Measurements from ENCODE around the gene CYB5A.
"Not testable (repeated sequence)": the region's sequence is repeated elsewhere in the genome, so short reads cannot be mapped to it uniquely, and the experiment has no call there.

CYB5A gene, protein sequence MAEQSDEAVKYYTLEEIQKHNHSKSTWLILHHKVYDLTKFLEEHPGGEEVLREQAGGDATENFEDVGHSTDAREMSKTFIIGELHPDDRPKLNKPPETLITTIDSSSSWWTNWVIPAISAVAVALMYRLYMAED

DNA sequence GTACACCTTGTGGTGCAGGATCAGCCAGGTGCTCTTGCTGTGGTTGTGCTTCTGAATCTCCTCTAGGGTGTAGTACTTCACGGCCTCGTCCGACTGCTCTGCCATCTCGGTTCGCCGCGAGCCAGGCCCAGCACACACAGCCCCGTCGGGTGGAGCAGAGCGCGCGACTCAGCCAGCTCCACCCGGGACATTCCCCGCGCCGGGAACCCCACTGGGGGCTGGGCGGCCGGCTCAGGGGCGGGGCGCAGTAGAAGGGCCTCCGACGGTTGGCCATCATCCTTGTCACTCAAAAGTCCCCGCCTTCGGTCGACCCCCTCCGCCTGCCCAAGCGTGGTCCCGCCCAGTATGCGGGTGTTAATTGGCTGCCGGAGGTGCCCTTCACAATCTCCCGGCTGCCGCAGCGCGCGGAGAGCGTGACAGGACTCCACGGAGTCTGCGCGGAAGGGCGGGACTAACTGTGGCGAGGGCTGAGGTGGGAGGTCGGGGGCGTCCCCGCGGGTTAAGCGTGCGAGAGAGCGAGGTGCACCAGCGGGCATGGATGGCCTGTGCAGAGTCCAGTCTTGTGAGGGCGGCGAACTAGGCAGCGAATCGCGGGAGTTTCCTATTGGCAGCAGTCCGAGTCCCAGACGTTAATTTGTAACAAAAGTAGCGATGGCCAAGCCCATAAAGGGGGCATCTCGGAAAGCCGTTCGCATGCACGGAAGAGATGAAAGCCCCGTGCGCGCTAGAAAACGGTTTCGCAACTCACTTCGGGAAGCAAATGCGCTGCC lies at the start of gene CYB5A:
Gene CYB5A, minus strand, starts transcription at position 193 of the 770 bp plus-strand sequence. Its CDS starts 88 bp downstream, at position 105.
- H3K4me1 ChIP-seq (ENCODE audit: control insufficient read depth, low read depth, low read length), result peaks cover 23% of the 10 kb centered on the region
- H3K27ac ChIP-seq (ENCODE audit: low read length), result no peak within 1 kb of the TSS
- no peaks in the 10 kb centered on the region for H3K27me3 ChIP-seq (ENCODE audit: control insufficient read depth, insufficient read depth, low read length)
- peak within 1 kb of the TSS; percentile 61 for H3K9ac ChIP-seq (ENCODE audit: low read length)
- H3K9me3 ChIP-seq (ENCODE audit: control insufficient read depth, low read depth, low read length), result peaks cover 3% of the 10 kb centered on the region
- H3K36me3 ChIP-seq (ENCODE audit: control insufficient read depth, low read depth, low read length), result no peaks in the 10 kb centered on the region
- peak within 1 kb of the TSS; percentile 93 for H3K4me3 ChIP-seq (ENCODE audit: low read length)

GRCh38 chr18:74337912-74338309 lies 46.1 kb upstream of the CYB5A start:
- Histone ChIP-seq H3K9ac (ENCODE audit: low read length) (no peak overlapping the region), H3K4me3 (ENCODE audit: low read length) (no peak overlapping the region), H3K9me3 (ENCODE audit: control insufficient read depth, low read depth, low read length) (no peaks in the 10 kb centered on the region), H3K4me1 (ENCODE audit: control insufficient read depth, low read depth, low read length) (no peaks in the 10 kb centered on the region), H3K27ac (ENCODE audit: low read length) (no peak overlapping the region), H3K36me3 (ENCODE audit: control insufficient read depth, low read depth, low read length) (no peaks in the 10 kb centered on the region), H3K27me3 (ENCODE audit: control insufficient read depth, insufficient read depth, low read length) (no peaks in the 10 kb centered on the region)

GRCh38 chr18:74337155-74337911 lies 45.6 kb upstream of the CYB5A start:
- Histone ChIP-seq H3K9ac (ENCODE audit: low read length) (no peak overlapping the region), H3K9me3 (ENCODE audit: control insufficient read depth, low read depth, low read length) (no peaks in the 10 kb centered on the region), H3K4me1 (ENCODE audit: control insufficient read depth, low read depth, low read length) (no peaks in the 10 kb centered on the region), H3K4me3 (ENCODE audit: low read length) (no peak overlapping the region), H3K27ac (ENCODE audit: low read length) (no peak overlapping the region), H3K27me3 (ENCODE audit: control insufficient read depth, insufficient read depth, low read length) (no peaks in the 10 kb centered on the region), H3K36me3 (ENCODE audit: control insufficient read depth, low read depth, low read length) (no peaks in the 10 kb centered on the region)

DNA sequence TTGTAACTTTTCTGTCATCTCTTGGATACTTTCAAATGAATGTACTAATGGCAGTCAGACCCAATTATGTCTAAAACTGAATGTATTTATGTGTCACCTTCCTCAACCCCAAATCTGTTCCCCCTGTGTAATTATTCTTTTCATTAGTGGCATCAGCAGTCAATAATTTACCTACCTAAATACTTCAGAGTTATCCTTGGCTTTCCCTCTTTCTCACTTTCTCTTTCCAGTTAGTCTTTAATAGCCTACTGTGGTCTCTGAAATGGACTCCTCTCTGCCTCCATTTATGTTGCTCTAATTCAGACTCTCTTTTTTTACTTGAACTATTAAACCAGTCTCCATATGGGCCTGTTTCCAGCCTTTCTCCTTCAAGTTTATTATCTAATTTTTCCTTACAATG lies 44.9 kb upstream of the CYB5A start:
- H3K9me3 ChIP-seq (ENCODE audit: control insufficient read depth, low read depth, low read length), result no peaks in the 10 kb centered on the region
- no peaks in the 10 kb centered on the region for H3K27me3 ChIP-seq (ENCODE audit: control insufficient read depth, insufficient read depth, low read length)
- H3K9ac ChIP-seq (ENCODE audit: low read length), result no peak overlapping the region
- no peaks in the 10 kb centered on the region for H3K4me1 ChIP-seq (ENCODE audit: control insufficient read depth, low read depth, low read length)
- no peaks in the 10 kb centered on the region for H3K36me3 ChIP-seq (ENCODE audit: control insufficient read depth, low read depth, low read length)
- no peak overlapping the region for H3K4me3 ChIP-seq (ENCODE audit: low read length)
- no peak overlapping the region for H3K27ac ChIP-seq (ENCODE audit: low read length)

DNA sequence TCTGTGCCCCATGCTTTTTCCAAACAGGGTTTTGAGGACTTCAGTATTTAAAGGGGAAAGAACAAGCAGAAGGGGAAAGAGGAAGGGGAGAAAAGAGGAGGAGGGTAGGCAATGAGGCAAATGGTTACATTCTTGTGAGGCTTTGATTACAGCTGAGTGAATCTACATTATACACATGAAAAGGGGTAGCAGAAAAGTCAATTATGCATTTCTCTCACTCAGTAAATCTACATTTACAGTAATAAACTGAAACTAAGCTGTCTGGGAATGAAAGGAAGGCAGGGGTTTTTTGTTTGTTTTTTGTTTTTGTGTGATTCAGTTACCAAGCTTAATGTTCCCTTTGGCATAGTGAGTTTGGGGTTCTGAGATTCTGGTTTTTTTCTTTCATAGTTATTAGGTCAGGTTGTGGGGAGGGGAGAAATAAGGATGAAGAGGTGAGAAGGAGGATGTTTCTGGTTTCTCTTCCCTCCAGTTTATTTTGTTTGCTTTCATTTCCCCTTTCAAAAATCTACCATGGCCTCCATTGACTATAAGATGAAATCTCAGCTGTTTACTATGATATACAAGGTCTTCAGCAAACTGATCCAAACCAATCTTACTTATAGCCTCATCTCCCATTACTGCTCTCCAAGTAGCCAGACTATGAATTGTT lies 42.6 kb upstream of the CYB5A start:
- H3K27ac ChIP-seq (ENCODE audit: low read length), result no peak overlapping the region

DNA sequence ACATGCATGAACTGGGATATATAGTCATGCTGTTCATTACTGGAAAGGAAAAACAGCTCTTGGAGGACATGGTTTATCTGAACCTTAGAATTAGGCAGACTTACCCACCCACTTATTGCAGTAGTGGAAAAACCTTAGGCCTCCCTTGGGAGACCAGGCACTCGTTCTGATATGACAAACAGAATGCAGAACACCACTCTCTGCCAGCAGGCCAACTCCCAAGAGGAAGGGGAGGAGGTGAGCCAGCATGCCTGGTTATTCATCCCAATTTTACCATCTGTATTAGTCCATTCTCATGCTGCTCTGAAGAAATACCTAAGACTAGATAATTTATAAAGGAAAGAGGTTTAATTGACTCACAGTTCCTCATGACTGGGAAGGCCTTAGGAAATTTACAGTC lies 41.3 kb upstream of the CYB5A start:
- H3K9me3 ChIP-seq (ENCODE audit: control insufficient read depth, low read depth, low read length), result no peaks in the 10 kb centered on the region
- no peak overlapping the region for H3K27ac ChIP-seq (ENCODE audit: low read length)
- H3K4me3 ChIP-seq (ENCODE audit: low read length), result no peak overlapping the region
- H3K27me3 ChIP-seq (ENCODE audit: control insufficient read depth, insufficient read depth, low read length), result no peaks in the 10 kb centered on the region
- no peak overlapping the region for H3K9ac ChIP-seq (ENCODE audit: low read length)
- H3K4me1 ChIP-seq (ENCODE audit: control insufficient read depth, low read depth, low read length), result no peaks in the 10 kb centered on the region
- no peaks in the 10 kb centered on the region for H3K36me3 ChIP-seq (ENCODE audit: control insufficient read depth, low read depth, low read length)

More for the DNA sequence above, 42.6 kb upstream of the CYB5A start:
- no peaks in the 10 kb centered on the region for H3K4me1 ChIP-seq (ENCODE audit: control insufficient read depth, low read depth, low read length)
- no peaks in the 10 kb centered on the region for H3K27me3 ChIP-seq (ENCODE audit: control insufficient read depth, insufficient read depth, low read length)
- H3K36me3 ChIP-seq (ENCODE audit: control insufficient read depth, low read depth, low read length), result no peaks in the 10 kb centered on the region
- no peak overlapping the region for H3K9ac ChIP-seq (ENCODE audit: low read length)
- no peak overlapping the region for H3K4me3 ChIP-seq (ENCODE audit: low read length)
- H3K9me3 ChIP-seq (ENCODE audit: control insufficient read depth, low read depth, low read length), result no peaks in the 10 kb centered on the region

DNA sequence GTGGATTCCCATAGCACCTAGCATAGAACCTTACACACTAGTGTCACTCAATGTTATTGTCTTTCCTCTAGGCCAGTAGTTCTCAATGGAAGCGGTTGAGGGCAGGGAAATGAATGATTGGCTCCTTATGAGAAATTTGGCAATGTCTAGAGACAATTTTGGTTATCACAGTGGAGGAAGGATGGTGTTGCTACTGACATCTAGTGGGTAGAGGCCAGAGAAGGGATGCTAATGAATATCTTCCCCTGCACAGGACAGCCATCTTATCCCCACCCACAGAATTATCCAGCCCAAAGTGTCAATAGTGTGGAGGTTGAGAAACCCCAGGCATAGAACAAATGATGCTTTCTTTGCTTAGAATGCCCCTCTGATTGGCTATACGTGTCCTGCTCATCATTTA lies 39.6 kb upstream of the CYB5A start:
- Histone ChIP-seq H3K27me3 (ENCODE audit: control insufficient read depth, insufficient read depth, low read length) (no peaks in the 10 kb centered on the region), H3K4me1 (ENCODE audit: control insufficient read depth, low read depth, low read length) (no peaks in the 10 kb centered on the region), H3K9ac (ENCODE audit: low read length) (no peak overlapping the region), H3K4me3 (ENCODE audit: low read length) (no peak overlapping the region), H3K9me3 (ENCODE audit: control insufficient read depth, low read depth, low read length) (no peaks in the 10 kb centered on the region), H3K36me3 (ENCODE audit: control insufficient read depth, low read depth, low read length) (no peaks in the 10 kb centered on the region), H3K27ac (ENCODE audit: low read length) (no peak overlapping the region)

- Histone ChIP-seq H3K27me3 (ENCODE audit: control insufficient read depth, insufficient read depth, low read length) (no peaks in the 10 kb centered on the region), H3K36me3 (ENCODE audit: control insufficient read depth, low read depth, low read length) (no peaks in the 10 kb centered on the region), H3K4me1 (ENCODE audit: control insufficient read depth, low read depth, low read length) (no peaks in the 10 kb centered on the region), H3K4me3 (ENCODE audit: low read length) (no peak overlapping the region), H3K9me3 (ENCODE audit: control insufficient read depth, low read depth, low read length) (no peaks in the 10 kb centered on the region), H3K9ac (ENCODE audit: low read length) (no peak overlapping the region), H3K27ac (ENCODE audit: low read length) (no peak overlapping the region)
Measured at GRCh38 chr18:74329688-74330205, 38.0 kb upstream of the CYB5A start.

GRCh38 chr18:74328206-74328605 lies 36.4 kb upstream of the CYB5A start:
- Histone ChIP-seq H3K9ac (ENCODE audit: low read length) (no peak overlapping the region), H3K9me3 (ENCODE audit: control insufficient read depth, low read depth, low read length) (no peaks in the 10 kb centered on the region), H3K4me1 (ENCODE audit: control insufficient read depth, low read depth, low read length) (no peaks in the 10 kb centered on the region), H3K27me3 (ENCODE audit: control insufficient read depth, insufficient read depth, low read length) (no peaks in the 10 kb centered on the region), H3K27ac (ENCODE audit: low read length) (no peak overlapping the region), H3K4me3 (ENCODE audit: low read length) (no peak overlapping the region), H3K36me3 (ENCODE audit: control insufficient read depth, low read depth, low read length) (no peaks in the 10 kb centered on the region)

DNA sequence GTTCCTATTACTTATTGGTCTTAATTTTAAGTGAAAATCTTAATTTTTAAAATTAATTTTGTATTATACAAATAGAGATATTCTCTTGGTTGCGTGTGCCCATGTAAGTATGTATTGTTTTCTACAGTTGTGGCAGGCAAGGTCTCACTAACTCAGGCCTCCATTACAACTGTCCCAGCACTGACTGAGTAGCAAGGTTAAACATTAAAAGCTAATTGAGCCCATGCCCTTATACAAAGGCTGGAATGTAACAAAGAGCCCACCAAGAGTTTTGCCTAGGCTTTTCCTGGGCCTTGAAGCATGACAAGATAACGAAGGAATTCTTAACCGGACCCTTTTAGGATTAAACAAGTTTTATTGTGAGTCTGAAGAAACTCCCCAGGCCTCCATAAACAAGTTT lies 35.0 kb upstream of the CYB5A start:
- not testable (repeated sequence) for H3K27me3 ChIP-seq (ENCODE audit: control insufficient read depth, insufficient read depth, low read length); H3K36me3 ChIP-seq (ENCODE audit: control insufficient read depth, low read depth, low read length); H3K27ac ChIP-seq (ENCODE audit: low read length); H3K9me3 ChIP-seq (ENCODE audit: control insufficient read depth, low read depth, low read length); H3K9ac ChIP-seq (ENCODE audit: low read length); H3K4me3 ChIP-seq (ENCODE audit: low read length); H3K4me1 ChIP-seq (ENCODE audit: control insufficient read depth, low read depth, low read length)

DNA sequence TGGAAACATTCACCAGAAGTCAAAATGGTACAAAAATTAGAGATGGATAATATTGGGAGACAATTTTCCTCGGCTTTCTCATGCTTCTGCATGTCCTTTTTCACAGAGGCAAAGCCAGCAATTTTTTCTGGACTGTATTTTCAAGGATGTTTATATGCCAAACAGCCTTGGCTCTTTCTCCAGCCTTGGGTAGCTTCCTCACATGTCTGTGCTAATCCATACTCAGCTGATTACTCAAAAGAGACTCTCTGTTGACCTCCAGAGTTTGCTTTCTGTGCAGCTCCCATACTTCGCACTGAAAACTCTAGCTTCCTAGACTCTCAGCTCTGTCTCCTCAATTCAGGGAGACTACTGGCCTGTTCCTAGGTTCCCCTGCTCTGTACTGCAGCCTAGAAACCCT lies 34.5 kb upstream of the CYB5A start:
- Histone ChIP-seq H3K4me3 (ENCODE audit: low read length) (no peak overlapping the region), H3K4me1 (ENCODE audit: control insufficient read depth, low read depth, low read length) (no peaks in the 10 kb centered on the region), H3K9ac (ENCODE audit: low read length) (no peak overlapping the region), H3K9me3 (ENCODE audit: control insufficient read depth, low read depth, low read length) (no peaks in the 10 kb centered on the region), H3K27ac (ENCODE audit: low read length) (no peak overlapping the region), H3K27me3 (ENCODE audit: control insufficient read depth, insufficient read depth, low read length) (no peaks in the 10 kb centered on the region), H3K36me3 (ENCODE audit: control insufficient read depth, low read depth, low read length) (no peaks in the 10 kb centered on the region)

All from iPS-18a (cell line).